Testis (tissue), 2 donors: ENCODE results near the gene RABGGTA.

Source experiments
- CTCF ChIP-seq, 3 experiments: fragments of 450-650 bp in 2 of 3; fragments of 200-600 bp in 1 of 3; sonication (generic) in 1 of 3; IDR thresholded peaks; one replicate each; pipeline ENCODE4 v1.5.1; 2016 to 2019; ENCODE audit warnings: antibody characterized with exemption in 3 of 3, mild to moderate bottlenecking in 2 of 3, moderate library complexity in 1 of 3
- POLR2A ChIP-seq: fragments of 450-650 bp; IDR thresholded peaks from one replicate; pipeline ENCODE4 v1.6.1; 2017; ENCODE audit warnings: antibody characterized with exemption, mild to moderate bottlenecking, moderate library complexity

- no peak for TF ChIP-seq CTCF (IDR thresholded peaks at IDR 0.05)
- no peak for TF ChIP-seq POLR2A
These were observed 40.6 kb upstream of the RABGGTA start for GRCh38 chr14:24311837-24312615.
